Measurements from ENCODE around the gene KLHL17. TPM values are rescaled to one million over a fixed set of nuclear protein-coding genes. Genes with fewer than 3 reads are reported as not detected.

The KLHL17 gene
- total RNA-seq, 1 experiment from 2014 or later: 41.4 TPM

GRCh38 chr1:952201-952600 is 8.2 kb upstream of the KLHL17 start:
- Histone ChIP-seq H2AK5ac (ENCODE audit: insufficient read length, low read length) (no peak overlapping the region), H2BK15ac (ENCODE audit: low read depth, low read length) (no peak overlapping the region), H4K20me1 (ENCODE audit: control insufficient read depth, insufficient read depth, insufficient read length) (no peaks in the 10 kb centered on the region), H3K23ac (ENCODE audit: insufficient read length, low read depth, low read length) (no peak overlapping the region), H3K9ac (ENCODE audit: extremely low read depth, insufficient read length, low read length) (no peak overlapping the region), H4K91ac (ENCODE audit: insufficient read length, low read depth, low read length) (no peak overlapping the region), H3K27ac (ENCODE audit: insufficient read length, low read depth, low read length) (no peak overlapping the region), H3K56ac (ENCODE audit: insufficient read length, low read depth, low read length) (no peak overlapping the region), H3K4ac (ENCODE audit: low read depth, low read length) (no peak overlapping the region), H2BK12ac (ENCODE audit: insufficient read length, low read depth, low read length) (no peak overlapping the region), H2BK5ac (ENCODE audit: insufficient read length, low read length) (no peak overlapping the region), H2AFZ (ENCODE audit: low read length) (no peak overlapping the region), H3K23me2 (ENCODE audit: insufficient read length, low read depth, low read length, poor library complexity, severe bottlenecking) (no peaks in the 10 kb centered on the region), H3K4me1 (ENCODE audit: insufficient read depth, low read length) (no peaks in the 10 kb centered on the region), H4K8ac (replicated peaks; ENCODE audit: insufficient read length, low read depth, low read length) (no peak overlapping the region), H3K79me1 (ENCODE audit: insufficient read depth, low read depth, low read length, poor library complexity, severe bottlenecking) (no peaks in the 10 kb centered on the region), H4K5ac (ENCODE audit: insufficient read length, low read depth, low read length) (no peak overlapping the region), H3K4me2 (ENCODE audit: insufficient read depth, insufficient read length, low read length) (no peak overlapping the region), H2BK120ac (ENCODE audit: low read depth, low read length, poor library complexity, severe bottlenecking) (no peak overlapping the region), H3K79me2 (ENCODE audit: insufficient read depth, low read length) (no peaks in the 10 kb centered on the region), H2BK20ac (ENCODE audit: low read depth, low read length, poor library complexity, severe bottlenecking) (no peak overlapping the region), H3K27me3 (ENCODE audit: insufficient read depth, low read length) (no peaks in the 10 kb centered on the region), H3K18ac (ENCODE audit: insufficient read length, low read depth, low read length) (no peak overlapping the region), H3K9me3 (ENCODE audit: control insufficient read depth, low read depth, low read length) (no peaks in the 10 kb centered on the region), H3K14ac (ENCODE audit: insufficient read depth, low read length) (no peak overlapping the region), H3T11ph (ENCODE audit: low read length) (no peak overlapping the region)
- no peak for TF ChIP-seq CTCF (conservative IDR thresholded peaks at IDR 0.05)
- Mint-ChIP-seq H3K36me3 (ENCODE audit: insufficient read depth in 1 of 3, low read depth in 3 of 3) (peaks cover 38 to 88% (median 84%) of the 10 kb centered on the region in 3 experiments; a peak in 6 of 7 replicates), H3K4me1 (peaks cover 0 to 5% of the 10 kb centered on the region in 2 experiments; a peak in 1 of 4 replicates), H3K4me3 (no peak overlapping the region), H3K27me3 (ENCODE audit: low read depth) (no peaks in the 10 kb centered on the region), H3K9me3 (no peaks in the 10 kb centered on the region; a peak in 2 of 5 replicates), H3K27ac (no peak overlapping the region)
- WGBS (ENCODE audit: extremely low coverage, insufficient read length, low lambda C conversion rate): no CpG with 5 or more reads among the region's 15 CpGs
- DNase-seq: no peak

Data from H9 (cell line).